GM21619 (cell line): Measurements from ENCODE around the gene ZNF835.

ENCODE experiments used
- ATAC-seq: cut with Tn5 transposase; IDR thresholded peaks from one replicate; pipeline ENCODE4 v1.9.1; 2021; ENCODE audit not compliant: unreplicated experiment

The ZNF835 gene

GRCh38 chr19:56663931-56664500, 7.5 kb downstream of the ZNF835 start:
- ATAC-seq: no peak

GRCh38 chr19:56661248-56661647, 10.3 kb downstream of the ZNF835 start:
- ATAC-seq: no peak

- ATAC-seq: no peak
These were observed 11.0 kb downstream of the ZNF835 start for GRCh38 chr19:56660381-56661107.

DNA sequence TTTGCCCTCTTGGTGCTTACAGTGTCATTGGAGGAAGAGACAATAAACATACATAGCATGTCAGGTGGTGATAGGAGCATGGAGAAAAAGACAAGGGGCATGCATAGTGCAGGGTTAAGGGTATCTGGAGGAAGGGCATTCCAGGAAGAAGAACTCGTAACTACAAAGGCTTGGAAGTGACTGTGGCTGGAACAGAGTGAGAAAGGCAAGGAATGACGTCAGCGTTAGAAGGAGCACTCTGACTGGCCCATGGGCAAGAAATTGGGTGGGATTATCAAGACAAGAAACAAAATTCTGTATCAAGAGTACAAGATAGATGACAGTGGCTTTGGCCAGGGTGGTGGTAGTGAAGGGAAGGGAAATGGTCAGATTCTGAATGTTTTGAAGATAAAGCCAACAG, 17.4 kb downstream of the ZNF835 start:
- ATAC-seq: no peak

DNA sequence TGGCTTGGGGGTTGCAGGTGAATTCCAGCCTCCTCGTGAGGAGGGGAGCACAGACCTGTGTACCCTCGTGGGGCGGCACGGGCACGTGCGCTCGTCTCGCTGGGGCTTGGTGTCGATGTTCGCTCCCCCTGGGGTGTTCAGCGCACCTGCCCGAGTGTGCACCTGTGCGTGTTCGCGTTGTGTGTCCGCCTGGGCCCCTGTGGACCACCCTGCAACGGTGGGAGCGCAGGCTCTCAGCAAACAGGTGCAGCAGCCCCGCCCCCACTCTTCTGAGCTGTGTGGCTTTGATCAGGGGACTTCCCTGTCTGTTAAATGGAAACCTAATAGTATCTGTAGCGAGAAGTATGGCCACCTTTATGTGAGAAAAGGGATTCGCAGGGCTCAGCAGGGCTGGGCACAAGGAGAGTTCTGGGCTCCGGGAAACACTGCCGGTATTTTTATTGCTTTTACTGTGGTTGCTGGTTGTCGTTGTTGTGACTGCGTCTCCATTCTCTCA, 28.0 kb downstream of the ZNF835 start:
- no peak for ATAC-seq

DNA sequence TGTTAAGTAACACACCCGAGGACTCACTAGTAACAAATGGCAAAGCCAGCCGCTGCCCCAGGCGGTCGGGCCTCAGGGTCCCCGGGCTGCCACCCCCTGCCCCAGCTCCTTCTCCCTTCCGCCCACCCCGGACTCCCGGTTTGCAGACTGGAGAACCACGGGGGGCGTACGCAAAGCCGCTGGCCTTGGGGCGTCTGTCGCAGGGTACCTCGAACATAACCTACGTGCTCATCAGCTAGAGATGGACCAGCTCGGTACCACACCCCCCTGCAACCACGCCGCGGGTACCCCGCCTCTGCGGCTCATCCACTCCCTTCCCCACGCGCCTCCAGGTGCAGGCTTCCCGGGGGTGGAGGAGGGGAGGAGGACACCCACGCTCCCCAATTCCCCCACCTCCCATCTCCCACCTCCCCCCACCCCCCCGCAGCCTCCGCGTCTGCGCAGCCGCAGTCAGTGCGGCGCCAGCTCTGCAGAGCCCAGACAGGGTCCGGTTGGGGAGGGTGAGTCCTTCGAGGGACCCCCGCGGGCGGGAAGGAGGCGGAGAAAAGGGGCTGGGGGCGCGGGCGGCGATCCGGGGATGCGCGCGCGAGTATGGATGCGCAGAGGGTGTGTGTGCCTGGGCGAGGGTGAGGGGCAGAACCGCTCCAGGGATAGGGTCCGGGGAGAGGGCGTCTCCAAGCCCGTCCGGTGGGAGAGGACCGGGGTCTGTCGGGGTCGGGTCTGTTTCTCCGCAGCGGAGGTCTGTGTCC, 28.7 kb downstream of the ZNF835 start, which contains the start of gene SMIM17:
Gene SMIM17 (plus strand): TSS at position 449 of the 749 bp plus-strand sequence. CDS start 2,509 bp downstream, outside the sequence.
- ATAC-seq: no peak

- ATAC-seq: no peak
These were observed 32.3 kb downstream of the ZNF835 start for GRCh38 chr19:56639217-56639616.

- no peak for ATAC-seq
These were observed 33.5 kb downstream of the ZNF835 start for GRCh38 chr19:56637976-56638555.

DNA sequence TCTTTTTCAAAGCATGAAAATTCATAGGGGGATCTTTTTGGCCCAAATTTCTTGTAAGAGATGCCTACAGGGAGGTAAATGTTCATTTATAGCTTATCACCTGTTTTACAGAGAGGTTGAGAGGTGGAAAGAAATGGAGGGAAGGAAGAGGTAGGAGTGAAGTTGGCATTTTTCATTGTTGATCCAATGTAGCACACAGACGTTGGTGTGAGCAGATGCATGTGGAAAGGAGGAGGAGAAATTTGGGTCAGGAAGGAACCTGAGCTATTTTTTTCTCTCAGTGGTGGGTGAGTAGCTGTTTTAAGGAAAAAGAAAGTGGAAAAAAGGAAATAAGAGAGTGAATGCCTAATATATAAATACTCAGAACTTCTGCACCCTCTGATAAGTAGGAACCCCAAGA, 38.5 kb downstream of the ZNF835 start:
- no peak for ATAC-seq

DNA sequence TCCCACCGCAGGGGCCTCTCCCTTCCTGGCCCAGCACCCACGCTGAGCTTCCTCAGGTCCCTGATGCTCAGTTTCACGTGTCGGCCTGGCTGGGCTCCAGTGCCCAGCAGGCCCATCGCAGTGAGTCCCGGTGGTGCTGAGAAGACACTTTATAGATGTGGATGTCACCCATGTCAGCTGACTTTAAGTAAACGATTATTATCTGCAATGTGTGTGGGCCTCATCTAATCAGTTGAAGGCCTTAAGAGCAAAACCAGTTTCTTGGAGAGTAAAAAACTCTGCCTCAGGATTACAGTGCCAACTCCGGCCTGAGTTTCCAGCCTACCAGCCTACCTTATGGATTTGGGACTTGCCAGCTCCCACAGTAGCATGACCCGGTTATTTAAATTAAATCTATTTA, 45.8 kb downstream of the ZNF835 start:
- ATAC-seq: no peak

DNA sequence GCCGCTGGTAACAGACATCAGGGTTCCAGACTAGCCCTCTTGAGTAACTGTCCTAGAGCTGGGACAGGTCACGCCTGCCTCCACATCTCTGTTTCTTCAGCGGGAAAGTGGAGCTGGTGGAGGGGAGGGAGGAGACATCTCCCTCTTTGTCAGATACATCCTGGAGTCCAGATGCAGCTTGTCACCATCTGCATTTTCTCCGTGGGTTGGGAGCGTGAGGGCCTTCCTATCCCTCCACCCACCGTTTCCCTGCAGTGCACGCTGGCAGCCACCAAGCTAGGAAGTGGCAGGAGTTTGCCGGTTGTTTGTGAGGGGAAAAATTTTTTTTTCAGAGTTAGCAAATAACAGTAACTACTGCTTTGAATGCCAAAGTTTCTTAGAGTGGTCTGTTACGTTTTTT, 48.6 kb downstream of the ZNF835 start:
- ATAC-seq: no peak

GRCh38 chr19:56622374-56622773, 49.2 kb downstream of the ZNF835 start:
- ATAC-seq: no peak

GRCh38 chr19:56619121-56619520, 52.4 kb downstream of the ZNF835 start:
- ATAC-seq: no peak

DNA sequence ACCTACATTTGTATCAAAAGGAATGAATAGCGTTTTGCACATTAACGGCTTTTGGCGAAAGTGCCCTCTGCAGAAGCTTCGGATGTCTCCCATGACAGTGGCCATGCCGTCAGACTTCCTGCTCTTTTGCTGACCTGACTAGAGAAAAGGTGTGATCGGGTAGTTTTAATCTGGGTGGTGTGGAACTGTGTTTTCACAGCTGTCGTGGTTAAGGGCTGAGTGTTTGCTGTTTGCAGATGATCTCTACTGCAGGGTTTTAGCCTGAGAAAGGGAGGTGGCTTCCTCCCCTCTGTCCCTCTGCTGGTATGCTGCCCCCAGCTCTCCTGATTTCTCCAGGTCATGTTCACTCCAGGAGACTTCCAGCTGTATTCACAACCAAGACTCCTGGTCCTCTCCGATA, 54.0 kb downstream of the ZNF835 start:
- no peak for ATAC-seq

DNA sequence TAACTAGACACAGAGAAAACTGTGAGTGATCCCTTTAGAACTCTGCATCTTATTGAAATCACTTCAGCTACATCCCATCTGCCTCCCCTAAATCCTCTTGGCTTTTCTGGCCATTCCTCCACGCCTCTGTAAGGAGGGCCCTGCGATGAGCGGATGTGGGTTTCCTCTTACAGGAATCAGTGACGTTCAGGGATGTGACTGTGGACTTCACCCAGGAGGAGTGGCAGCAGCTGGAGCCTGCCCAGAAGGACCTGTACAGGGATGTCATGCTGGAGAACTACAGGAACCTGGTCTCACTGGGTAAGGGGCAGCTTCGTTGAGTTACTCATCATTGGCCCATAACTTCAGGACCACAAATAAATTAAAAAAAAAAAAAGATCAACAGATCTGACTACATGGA, 57.9 kb downstream of the ZNF835 start:
- no peak for ATAC-seq

DNA sequence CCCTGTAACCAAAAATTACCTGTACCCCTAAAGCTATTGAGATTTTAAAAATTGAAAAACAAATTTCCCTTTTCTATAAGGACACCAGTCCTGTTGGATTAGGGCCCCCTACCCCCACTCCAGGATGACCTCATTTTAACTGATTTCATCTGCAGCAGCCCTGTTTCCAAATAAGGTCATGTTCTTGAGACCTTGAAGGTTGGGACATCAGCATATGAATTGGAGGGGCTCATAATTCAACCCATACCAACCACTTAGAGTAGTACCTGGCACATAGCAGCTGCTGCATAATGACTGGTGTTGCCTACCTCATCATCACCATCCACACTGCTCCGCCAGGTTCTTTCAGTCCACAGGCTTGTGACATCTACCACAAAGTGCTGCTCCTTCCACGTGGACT, 58.8 kb downstream of the ZNF835 start:
- ATAC-seq: no peak
